SH-SY5Y (cell line): ENCODE results near the gene SLC8A2.

Experiments
- GATA2 ChIP-seq: IDR thresholded peaks from 2 replicates; pipeline ENCODE4 v1.6.1; 2011; ENCODE audit warnings: mild to moderate bottlenecking, low read depth, low read length
- GATA3 ChIP-seq: IDR thresholded peaks from 2 replicates; pipeline ENCODE4 v1.6.1; 2011; ENCODE audit warnings: low read depth, mild to moderate bottlenecking, low read length, moderate library complexity

DNA sequence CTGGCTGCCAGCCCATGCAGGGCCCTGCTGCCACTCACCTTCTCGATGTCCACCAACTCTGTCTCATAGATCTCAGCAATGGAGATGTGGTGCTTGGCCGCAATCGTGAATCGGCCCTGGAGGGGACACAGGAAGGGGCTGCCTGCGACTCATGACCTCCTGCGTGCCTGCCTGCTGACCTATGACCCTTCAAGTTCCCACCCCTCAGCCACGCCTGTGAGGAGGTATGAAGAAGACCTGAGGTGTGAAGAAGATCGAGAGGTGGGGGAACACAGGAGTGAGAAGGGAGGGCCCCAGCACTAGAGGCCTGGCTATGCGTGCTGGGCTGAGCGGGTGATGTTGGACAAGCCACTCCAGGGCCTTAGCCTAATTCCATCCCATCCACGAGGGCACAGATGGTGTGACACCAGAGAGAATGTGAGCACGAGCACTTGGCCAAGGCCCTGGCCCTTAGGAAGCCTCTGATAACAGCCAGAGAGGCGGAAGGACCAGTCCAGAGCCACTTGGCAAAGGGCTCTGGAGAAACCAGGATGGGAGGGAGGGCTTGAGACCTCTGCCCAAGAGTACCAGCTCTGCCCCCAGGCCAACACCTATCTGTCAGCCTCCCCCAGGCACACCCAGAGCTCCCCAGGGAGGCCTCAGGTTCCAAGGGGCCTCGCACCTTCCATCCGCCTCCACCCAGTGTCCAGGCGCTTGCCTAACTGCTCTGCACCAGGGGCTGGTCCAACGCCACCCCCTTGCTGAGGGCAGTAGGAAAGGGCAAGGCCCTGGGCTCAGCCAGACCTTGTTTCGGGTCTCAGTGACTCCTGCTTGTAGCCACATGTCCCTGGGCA lies 21.9 kb upstream of the SLC8A2 start:
- TF ChIP-seq GATA2, result no peak
- no peak for TF ChIP-seq GATA3
